Measurements from ENCODE around the gene IPP. TPM values are rescaled to one million over a fixed set of nuclear protein-coding genes. Genes with fewer than 3 reads are reported as not detected.
"Not testable (repeated sequence)": the region's sequence is repeated elsewhere in the genome, so short reads cannot be mapped to it uniquely, and the experiment has no call there.

The IPP gene
- total RNA-seq (2014; rRNA removed; shearing (Covaris generic)) = 4.8 and 6.3 TPM in 2 replicates
- polyA plus RNA-seq (2015; cell fraction: cytosol; rRNA removed) = 7.7 and 8.7 TPM in 2 replicates
- 10.1 and 10.6 TPM in 2 replicates for polyA plus RNA-seq (2015; cell fraction: nucleus; rRNA removed)

DNA sequence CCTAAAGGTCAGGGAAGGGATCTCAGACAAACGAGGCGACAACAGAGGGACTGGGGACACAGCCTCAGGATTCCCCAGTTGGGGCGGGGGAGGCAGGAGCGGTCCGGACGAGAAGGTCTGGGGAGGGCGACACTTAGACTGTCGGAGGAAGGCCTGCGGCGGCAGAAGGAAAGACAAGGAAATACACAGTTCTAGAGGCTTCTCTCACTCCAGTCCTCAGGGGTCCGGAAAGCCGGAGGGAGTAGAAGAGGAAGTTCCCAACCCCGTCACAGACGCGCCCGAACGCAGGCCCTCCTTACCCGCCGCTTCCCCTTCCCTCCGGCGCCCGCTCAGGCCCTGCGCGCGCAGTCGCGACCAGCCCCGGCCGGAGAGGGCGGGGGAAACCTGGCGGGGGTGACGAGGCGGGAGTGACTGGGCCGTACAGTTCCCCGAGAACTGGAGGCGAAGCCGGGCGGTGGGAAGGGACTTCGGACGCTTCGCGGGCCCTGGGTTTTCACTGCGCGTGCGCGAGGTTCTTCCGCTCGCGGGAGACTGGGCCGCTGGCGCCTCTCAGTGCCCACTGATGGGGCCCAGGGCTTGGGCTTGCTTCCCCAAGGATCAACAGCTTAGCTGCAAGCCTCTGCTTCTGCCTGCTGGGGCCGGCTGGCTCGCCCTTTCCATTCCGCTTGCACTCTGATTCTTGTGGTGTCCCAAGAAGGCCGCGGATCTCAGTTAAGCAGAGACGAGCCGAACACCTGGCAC, at the start of gene IPP:
Gene IPP, minus strand, starts transcription at position 356 of the 741 bp plus-strand sequence. CDS start 4,242 bp downstream, outside the sequence.
- peak; percentile 96 for DNase-seq (ENCODE audit: low read depth)

DNA sequence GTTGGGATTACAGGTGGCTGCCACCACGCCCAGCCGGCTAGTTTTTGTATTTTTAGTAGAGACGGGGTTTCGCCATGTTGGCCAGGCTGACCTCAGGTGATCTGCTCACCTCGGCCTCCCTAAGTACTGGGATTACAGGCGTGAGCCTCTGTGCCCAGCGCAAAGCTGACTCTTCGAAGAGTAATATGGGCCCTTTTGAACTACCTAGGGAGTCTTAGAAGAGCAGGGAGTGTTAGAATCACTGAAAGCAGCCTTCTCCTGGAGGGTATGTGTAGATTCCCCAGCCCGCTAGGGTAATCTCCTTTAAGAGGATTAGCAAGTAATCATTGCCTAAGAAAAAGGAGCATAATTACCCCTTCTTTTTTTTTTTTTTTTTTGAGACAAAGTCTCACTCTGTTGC, 46.5 kb upstream of the IPP start:
- DNase-seq (ENCODE audit: low read depth) = no peak

DNA sequence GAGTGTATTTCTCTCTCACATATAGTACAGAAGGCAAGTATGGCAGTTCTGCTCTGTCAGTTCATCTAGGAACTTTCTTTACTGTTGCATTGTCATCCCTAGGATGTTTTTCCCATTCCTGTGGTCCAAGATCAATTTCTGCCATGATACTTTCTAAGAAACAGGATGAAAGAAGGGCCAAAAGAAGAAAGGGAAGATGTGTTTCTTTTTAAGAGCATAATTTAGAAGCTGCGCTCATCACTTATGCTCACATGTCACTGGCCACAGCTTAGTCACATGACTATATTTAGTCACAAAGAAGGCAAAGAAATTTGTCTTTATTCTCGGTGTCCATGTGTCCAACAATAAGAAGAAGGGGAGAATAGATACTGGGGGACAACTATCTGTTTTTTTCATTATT, 45.9 kb upstream of the IPP start:
- no peak for DNase-seq (ENCODE audit: low read depth)

DNA sequence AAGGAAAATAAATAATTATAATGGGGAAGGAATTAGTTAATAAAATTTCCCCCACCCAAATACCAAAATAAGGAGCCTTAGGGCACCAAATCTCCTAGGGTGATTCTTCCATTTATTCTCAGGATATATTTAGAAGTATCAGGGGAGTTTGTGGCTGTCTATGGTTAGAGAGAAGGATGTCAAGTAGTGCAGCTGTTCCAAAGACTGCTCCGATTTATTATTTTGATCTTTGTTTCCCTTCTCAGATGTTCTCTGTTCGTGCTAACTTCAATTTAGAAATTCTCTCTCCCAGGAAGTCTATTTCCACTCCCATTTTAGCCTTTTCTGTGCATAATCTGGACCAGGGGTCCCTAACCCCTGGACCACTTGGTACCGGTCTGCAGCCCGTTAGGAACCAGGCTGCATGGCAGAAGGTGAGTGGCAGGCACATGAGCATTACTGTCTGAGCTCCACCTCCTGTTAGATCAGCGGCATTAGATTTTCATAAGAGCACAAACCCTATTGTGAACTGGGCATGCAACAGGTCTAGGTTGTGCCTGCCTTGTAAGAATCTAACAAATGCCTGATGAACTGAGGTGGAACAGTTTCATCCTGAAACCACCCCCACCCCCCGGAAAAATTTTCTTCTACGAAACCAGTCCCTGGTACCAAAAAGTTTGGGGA, 43.6 kb upstream of the IPP start:
- no peak for DNase-seq (ENCODE audit: low read depth)

DNA sequence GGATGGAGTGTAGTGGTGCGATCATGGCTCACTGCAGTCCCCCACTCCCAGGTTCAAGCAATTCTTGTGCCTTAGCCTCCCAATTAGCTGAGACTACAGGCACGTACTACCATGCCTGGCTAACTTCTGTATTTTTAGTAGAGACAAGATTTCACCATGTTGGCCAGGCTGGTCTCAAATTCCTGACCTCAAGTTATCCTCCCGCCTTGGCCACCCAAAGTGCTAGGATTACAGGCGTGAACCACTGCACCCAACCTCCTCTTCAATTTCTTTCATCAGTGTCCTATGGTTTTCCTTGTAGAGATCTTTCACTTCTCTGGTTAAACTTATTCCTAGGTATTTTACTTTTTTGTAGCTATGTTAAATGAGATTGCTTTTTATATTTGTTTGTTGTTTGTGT, 42.3 kb upstream of the IPP start:
- DNase-seq (ENCODE audit: low read depth) = no peak

DNA sequence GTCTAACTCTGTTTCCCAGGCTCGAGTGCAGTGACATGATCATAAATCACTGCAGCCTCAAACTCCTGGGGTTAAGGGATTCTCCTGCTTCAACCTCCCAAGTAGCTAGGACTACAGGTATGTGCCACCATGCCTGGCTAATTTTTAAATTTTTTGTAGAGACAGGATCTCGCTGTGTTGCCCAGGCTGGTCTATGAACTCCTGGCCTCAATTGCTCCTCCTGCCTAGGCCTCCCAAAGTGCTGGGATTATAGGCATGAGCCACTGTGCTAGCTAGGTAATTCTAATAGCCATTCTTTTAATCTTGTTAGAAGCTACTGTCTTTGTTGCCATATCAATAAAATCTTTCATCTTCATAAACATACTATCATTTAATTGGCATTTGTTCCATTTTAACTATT, 39.1 kb upstream of the IPP start:
- DNase-seq (ENCODE audit: low read depth) = no peak

DNA sequence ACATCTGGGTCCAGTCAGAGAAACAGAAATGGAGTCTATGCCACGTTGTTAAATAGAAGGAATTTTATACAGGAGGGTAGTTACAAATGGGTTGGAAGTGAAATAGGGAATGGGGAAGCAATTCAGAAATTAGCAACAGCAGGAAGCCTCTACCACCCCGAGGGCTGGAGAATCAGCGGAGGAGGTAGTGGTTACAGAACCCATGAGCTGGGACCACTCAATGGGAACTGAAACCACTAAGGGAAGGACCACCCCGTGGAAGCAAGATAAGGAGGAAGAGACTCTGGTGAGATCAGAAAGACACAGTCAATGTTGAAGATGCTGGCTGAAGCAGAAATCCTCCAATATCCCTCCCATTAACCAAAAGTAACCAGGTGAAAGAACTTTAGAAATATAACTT, 37.5 kb upstream of the IPP start:
- no peak for DNase-seq (ENCODE audit: low read depth)

DNA sequence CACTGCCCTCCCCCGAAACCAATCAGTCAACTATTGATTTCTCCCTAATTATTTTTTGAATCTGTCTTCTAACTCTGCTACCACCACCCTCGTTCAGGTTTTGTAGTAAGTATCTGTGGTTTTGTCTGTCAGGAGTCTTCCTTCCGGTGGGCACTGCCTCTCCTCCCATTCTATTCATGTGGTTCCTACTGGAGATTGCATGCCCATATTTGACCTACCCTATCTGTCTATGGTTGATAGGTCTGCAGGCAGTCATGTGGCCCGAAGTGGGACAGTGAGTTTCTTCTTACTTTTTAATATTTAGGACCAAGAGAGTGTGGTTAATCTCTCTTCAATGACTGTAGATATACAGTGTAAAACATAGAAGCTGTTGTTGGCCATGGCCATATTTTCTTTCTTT, 35.1 kb upstream of the IPP start:
- peak; percentile 33 for DNase-seq (ENCODE audit: low read depth)

DNA sequence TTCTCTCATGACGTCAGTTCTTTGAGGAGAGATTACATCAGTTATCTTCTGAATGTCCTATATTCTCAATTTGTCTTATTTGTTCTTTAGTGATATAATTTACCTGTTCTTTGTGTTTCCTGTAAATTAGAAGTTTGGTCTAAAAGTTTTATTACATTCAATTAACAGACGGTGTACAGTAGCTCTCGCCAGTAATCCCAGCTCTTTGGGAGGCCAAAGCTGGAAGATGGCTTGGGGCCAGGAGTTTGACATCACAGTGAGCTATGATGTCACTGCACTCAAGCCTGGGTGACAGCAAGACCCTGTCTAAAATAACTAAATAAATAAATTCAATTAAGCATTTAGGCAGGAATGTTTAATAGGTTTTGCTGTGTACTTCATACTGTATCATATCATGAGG, 25.3 kb upstream of the IPP start:
- no peak for DNase-seq (ENCODE audit: low read depth)

DNA sequence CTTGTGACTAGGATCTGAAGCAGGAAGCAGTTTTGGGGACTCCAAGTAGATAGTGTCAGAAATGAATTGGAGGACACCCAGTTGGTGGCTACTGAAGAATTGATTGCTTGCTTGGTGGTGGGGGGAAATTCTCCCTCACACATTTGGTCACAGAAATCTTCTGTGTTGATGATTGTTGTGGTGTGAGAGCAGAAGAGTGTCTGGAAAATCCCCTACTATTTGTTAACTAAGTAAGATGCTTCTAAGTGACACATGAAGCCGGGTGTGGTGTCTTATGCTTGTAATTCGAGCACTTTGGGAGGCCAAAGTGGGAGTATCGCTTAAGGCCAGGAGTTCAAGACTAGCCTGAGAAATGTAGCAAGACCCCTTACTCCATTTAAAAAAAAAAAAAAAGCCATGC, 22.5 kb upstream of the IPP start:
- no peak for DNase-seq (ENCODE audit: low read depth)

DNA sequence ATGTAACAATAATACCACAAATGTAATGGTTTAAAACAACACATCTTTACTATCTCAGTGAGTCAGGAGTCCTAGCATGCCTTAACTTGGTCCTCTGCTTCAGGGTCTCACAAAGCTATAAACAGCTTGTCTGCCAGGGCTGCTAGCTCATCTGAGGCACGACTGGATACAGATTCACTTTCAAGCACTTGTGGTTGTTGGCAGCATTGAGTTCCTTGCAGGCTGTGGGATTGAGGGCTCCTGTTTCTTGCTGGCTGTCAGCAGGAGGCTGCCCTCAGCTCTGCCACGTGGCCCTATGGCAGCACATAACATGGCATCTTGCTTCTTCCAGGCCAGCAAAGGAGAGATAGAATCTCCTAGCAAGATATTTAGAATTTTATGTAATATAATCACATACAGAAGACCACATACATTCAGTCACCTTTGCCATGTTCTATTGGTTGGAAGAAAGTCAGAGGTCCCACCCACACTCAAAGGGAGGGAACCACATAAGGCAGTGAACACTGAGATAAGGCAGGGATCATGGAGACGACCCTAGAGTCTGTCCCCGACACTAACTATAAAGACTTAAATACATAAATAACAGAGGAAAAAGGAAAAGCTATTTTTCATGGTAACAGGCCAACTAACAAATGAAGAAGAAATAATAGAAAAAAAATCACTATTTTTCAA, 18.9 kb upstream of the IPP start:
- peak; percentile 64 for DNase-seq (ENCODE audit: low read depth)

DNA sequence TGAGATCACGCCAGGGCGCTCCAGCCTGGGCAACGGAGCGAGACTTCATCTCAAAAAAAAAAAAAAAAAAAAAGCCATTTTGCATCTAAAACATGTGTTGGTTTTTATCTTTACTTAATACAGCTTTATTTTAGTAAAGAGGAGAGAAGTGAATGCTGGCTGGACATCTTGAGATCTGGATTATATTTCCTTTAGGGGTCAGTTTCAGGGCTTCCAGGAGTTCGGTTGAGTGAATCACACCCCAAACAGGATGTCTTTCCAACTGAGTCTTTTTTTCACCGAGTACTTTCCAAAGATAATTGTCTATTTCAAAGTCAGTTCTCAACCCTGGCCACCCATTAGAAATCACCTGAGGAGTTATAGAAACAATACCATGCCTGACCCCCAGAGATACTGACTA, 16.6 kb upstream of the IPP start:
- peak; percentile 80 for DNase-seq (ENCODE audit: low read depth)

DNA sequence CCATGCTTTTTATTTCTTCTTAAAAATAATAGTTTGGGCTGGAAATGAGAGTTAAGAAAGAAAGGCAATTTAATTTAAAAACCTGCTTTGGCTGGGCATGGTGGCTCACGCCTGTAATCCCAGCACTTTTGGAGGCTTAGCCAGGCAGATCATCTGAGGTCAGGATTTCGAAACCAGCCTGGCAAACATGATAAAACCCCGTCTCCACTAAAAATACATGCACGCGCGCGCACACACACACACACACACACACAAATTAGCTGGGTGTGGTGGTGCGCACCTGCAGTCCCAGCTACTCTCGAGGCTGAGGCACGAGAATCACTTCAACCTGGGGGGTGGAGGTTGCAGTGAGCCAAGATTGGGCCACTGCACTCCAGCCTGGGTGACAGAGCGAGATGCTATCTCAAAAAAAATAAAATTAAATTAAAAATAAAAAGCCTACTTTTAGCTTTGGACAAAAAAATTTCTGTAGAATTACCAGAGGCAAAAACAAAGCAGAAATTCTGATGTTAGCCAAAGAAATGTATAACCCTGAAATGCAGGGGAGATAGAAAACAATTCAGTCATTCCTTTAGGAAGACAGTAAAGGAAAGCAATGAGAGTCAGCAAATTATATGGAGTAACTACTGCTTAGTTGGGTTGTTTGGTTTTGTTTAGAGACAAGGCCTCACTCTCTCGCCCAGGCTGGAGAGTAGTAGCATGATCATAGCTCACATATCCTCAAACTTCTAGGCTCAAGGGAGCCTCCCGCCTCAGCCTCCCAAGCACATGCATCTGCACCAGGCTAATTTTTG, 15.7 kb upstream of the IPP start:
- no peak for DNase-seq (ENCODE audit: low read depth)

DNA sequence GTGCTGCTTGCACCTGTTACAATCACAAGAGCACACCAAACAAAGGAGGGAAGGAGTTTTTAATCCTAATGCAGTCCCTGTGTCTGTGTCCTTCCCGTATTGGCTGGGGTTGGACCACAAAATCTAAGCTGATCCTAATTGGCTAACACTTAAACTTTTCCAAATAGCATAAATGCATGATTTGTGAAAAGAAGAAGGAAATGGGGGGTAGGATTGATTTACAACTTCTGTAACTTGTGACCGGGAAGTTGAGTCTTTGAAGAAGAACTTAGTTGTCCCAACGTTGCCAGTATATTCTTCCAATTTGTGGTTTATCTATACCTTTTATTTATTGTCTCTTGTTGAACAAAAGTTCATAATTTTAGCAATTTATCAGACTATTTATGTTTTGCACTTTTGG, 11.8 kb upstream of the IPP start:
- no peak for DNase-seq (ENCODE audit: low read depth)

DNA sequence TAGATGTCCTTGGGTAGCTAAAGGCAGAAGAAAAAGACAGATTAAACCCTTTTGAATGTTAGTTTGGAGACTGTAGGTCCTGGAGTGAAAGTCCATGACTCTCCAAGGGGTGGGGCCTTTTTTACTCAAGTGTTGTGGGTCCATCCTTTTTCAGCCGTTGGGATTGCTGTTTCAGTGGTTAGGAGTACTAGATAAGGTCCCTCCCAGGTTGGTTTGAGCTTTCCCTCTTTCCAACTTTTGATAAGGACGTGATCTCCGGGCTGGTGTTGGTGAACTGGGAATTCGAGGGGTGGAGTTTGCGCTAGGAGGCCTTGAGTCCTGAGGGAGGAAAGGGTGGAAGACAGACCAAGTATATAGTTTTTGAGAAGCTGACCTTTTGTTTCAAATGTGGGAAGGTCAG, 5.2 kb upstream of the IPP start:
- DNase-seq (ENCODE audit: low read depth) = no peak

DNA sequence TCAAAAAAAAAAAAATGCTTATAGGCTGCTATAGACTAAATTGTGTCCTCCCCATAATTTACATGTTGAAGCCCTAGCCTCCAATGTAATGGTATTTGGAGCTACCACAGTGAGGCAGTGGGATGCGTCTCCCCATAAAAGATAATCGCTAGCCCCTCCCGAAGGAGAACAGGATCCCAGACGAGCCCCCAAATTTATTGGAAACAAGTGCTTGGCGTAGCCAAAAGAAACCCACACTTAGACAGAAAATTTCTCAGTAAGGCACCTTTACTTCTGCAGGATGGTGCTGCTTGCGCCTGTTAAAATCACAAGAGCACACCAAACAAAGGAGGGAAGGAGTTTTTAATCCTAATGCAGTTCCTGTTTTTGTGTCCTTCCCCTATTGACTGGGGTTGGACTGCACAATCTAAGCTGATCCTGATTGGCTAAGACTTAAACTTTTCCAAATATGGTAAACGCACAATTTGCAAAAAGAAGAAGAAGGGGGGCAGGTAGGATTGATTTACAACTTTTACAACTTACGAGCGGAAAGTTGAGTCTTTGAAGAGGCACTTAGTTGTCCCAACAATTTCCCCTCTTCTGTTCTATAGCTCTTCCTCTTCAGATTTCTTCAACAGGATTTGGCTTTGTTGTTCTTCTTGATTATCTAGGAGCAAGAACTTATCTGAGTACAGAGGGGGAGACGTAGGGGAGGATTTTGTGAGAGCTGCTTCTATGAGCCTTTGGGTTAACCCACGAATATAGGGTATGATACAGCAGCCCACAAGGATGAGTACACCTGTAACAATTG, 3.0 kb upstream of the IPP start:
- no peak for DNase-seq (ENCODE audit: low read depth)

DNA sequence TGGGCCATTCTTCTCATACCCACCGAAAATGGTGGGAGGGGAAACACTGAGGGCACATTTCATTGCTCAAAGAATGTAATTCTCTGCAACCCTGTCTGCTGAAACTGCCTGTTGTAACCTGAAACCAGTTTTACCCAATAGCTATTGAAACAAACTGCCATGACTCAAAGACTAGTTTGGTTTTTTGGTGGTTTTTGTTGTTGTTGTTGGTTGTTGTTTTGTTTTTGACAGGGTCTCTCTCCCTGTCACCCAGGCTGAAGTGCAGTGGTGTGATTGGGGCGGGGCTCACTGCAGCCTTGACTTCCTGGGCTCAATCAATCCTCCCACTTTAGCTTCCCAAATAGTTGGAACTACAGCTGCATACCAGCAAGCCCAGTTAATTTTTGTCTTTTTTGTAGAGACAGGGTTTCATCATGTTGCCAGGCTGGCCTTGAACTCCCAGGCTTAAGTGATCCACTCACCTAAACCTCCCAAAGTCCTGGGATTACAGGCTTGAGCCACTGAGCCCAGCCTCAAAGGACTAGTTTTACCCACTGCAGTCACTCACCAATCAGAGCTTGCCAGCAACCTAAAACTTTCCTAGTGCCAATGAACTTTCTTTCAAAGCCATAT, 2.1 kb upstream of the IPP start:
- no peak for DNase-seq (ENCODE audit: low read depth)

DNA sequence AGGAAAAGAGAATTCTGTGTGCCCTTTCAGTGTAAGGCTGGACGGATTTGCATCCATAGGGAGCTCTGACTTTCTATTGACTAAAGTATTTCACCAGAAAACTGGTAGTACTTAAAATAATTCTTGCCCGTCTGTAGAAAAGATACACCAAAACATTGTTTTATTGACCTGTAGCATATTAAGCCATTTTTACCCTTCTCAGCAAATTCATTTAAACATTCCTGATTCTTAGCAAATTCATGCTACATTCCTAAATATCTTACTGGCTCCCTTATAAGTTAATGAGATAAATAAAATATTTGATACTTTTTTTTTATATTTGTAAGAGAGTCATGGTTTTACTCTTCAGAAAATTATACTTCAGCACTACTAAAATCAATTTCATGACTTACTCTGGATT, 1.6 kb upstream of the IPP start:
- no peak for DNase-seq (ENCODE audit: low read depth)

DNA sequence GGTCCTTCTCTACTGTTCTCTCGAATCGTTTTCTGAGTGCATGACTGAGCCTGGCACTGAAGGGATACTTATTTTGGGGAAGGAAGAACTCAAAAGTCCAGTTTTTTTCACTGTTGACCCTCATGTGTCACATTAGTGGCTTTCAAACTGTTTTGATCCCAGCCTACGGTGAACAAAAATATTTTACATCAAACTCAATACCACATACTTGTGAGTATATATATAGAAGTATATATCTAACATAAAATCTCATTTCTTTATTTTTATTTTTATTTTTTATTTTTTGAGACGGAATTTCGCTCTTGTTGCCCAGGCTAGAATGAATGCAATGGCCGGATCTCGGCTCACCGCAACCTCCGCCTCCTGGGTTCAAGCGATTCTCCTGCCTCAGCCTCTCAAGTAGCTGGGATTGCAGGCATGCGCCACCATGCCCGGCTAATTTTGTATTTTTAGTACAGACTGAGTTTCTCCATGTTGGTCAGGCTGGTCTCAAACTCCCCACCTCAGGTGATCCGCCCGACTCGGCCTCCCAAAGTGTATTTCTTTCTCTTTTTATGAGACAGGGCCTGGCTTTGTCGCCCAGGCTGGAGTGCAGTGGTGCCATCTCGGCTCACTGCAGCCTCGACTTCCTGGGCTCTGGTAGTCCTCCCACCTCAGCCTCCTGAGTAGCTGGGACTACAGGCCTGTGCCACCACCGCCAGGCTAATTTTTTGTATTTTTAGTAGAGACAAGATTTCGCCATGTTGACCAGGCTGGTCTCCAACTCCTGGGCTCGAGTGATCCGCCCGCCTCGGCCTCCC, 786 bp upstream of the IPP start:
- DNase-seq (ENCODE audit: low read depth) = not testable (repeated sequence)

Measured in HT1080 (cell line).